Measurements from ENCODE around the gene ROBO4. TPM values are rescaled to one million over a fixed set of nuclear protein-coding genes. Genes with fewer than 3 reads are reported as not detected.

Gene ROBO4
- total RNA-seq, 1 experiment from 2014 or later: 1.6 TPM

GRCh38 chr11:124877910-124878758 lies 19.5 kb downstream of the ROBO4 start:
- Histone ChIP-seq H3F3A (ENCODE audit: low read length, unreplicated experiment) (no peaks in the 10 kb centered on the region), H3K4me2 (ENCODE audit: low read length) (no peak overlapping the region), H4K20me1 (ENCODE audit: low read length) (no peaks in the 10 kb centered on the region), H3K79me2 (ENCODE audit: low read length) (no peaks in the 10 kb centered on the region), H3K27me3 (ENCODE audit: low read length) (no peaks in the 10 kb centered on the region), H3K27ac (ENCODE audit: low read length) (no peak overlapping the region), H2AFZ (ENCODE audit: low read length) (no peak overlapping the region), H3K9me3 (ENCODE audit: low read length) (no peaks in the 10 kb centered on the region), H3K9ac (ENCODE audit: low read length) (no peak overlapping the region), H3K4me3 (ENCODE audit: low read length) (no peak overlapping the region), H3K9me2 (replicated peaks; ENCODE audit: low read length) (no peaks in the 10 kb centered on the region), H3K4me1 (ENCODE audit: insufficient read depth, low read length) (peaks cover 12% of the 10 kb centered on the region), H3K36me3 (ENCODE audit: low read depth, low read length) (no peaks in the 10 kb centered on the region)
- TF ChIP-seq EZH2phosphoT487 (IDR thresholded peaks at IDR 0.05; ENCODE audit: borderline replicate concordance, low read length) (no peak), EZH2 (IDR thresholded peaks at IDR 0.05; ENCODE audit: low read length, unreplicated experiment) (no peak), CTCF (conservative IDR thresholded peaks at IDR 0.05; ENCODE audit: low read depth, low read length) (no peak)
- DNase-seq (no peak), ATAC-seq (no peak)
- intact Hi-C loops (cut with micrococcal nuclease): no loop called here
- ChIA-PET CTCF (no interaction called here), POLR2A (ENCODE audit: unreplicated experiment) (no interaction called here)
- no TSS peak for BruUV-seq (replicated peaks)

GRCh38 chr11:124877631-124877909 lies 20.1 kb downstream of the ROBO4 start:
- H3K4me2 ChIP-seq (ENCODE audit: low read length): no peak overlapping the region
- H3K36me3 ChIP-seq (ENCODE audit: low read depth, low read length): no peaks in the 10 kb centered on the region
- no peaks in the 10 kb centered on the region for H3F3A ChIP-seq (ENCODE audit: low read length, unreplicated experiment)
- DNase-seq (no peak), ATAC-seq (no peak)
- H3K4me1 ChIP-seq (ENCODE audit: insufficient read depth, low read length): peaks cover 12% of the 10 kb centered on the region
- H3K27me3 ChIP-seq (ENCODE audit: low read length): no peaks in the 10 kb centered on the region
- no TSS peak for BruUV-seq (replicated peaks)
- TF ChIP-seq CTCF (conservative IDR thresholded peaks at IDR 0.05; ENCODE audit: low read depth, low read length) (no peak), EZH2phosphoT487 (IDR thresholded peaks at IDR 0.05; ENCODE audit: borderline replicate concordance, low read length) (no peak), EZH2 (IDR thresholded peaks at IDR 0.05; ENCODE audit: low read length, unreplicated experiment) (no peak)
- H3K9ac ChIP-seq (ENCODE audit: low read length): no peak overlapping the region
- H3K27ac ChIP-seq (ENCODE audit: low read length): no peak overlapping the region
- no peaks in the 10 kb centered on the region for H3K79me2 ChIP-seq (ENCODE audit: low read length)
- intact Hi-C loops (cut with micrococcal nuclease): no loop called here
- CTCF ChIA-PET: no interaction called here
- no peaks in the 10 kb centered on the region for H4K20me1 ChIP-seq (ENCODE audit: low read length)
- no peak overlapping the region for H3K4me3 ChIP-seq (ENCODE audit: low read length)
- no peak overlapping the region for H2AFZ ChIP-seq (ENCODE audit: low read length)
- POLR2A ChIA-PET (ENCODE audit: unreplicated experiment): no interaction called here
- no peaks in the 10 kb centered on the region for H3K9me2 ChIP-seq (replicated peaks; ENCODE audit: low read length)
- H3K9me3 ChIP-seq (ENCODE audit: low read length): no peaks in the 10 kb centered on the region
